ENCODE data around the gene STAT4.

GRCh38 chr2:191049728-191050639, 100.8 kb downstream of the STAT4 start:
- TF ChIP-seq ZNF565 (CRISPR knock-in tag; conservative IDR thresholded peaks at IDR 0.05; ENCODE audit: low read depth), result no peak
- TF ChIP-seq BACH2 (CRISPR knock-in tag; IDR thresholded peaks at IDR 0.05; ENCODE audit: borderline replicate concordance), result no peak
- TF ChIP-seq ISL1 (CRISPR knock-in tag; IDR thresholded peaks at IDR 0.05), result peak; percentile 73

Data from SK-N-SH treated with all-trans-retinoic acid at 6 μM for 48 hours (cell line).